GM23248 (cell line): ENCODE data around the gene RALGDS. TPM values are rescaled to one million over a fixed set of nuclear protein-coding genes. Genes with fewer than 3 reads are reported as not detected.
"Not testable (repeated sequence)": the region's sequence is repeated elsewhere in the genome, so short reads cannot be mapped to it uniquely, and the experiment has no call there.

Experiments
- DNase-seq: peaks from one replicate; pipeline ENCODE4 v3.0.0-alpha.2; 2015
- H2AFZ ChIP-seq: fragments of 200-600 bp; sonication (generic); 2 replicates; pipeline ENCODE4 v1.6.1; 2016; ENCODE audit warnings: antibody characterized with exemption
- H3F3A ChIP-seq: fragments of 200-600 bp; sonication (generic); 2 replicates; pipeline ENCODE4 v1.6.1; 2016; ENCODE audit warnings: mild to moderate bottlenecking, antibody characterized with exemption, mixed run types; ENCODE audit not compliant: insufficient read depth
- H3K27ac ChIP-seq: fragments of 200-600 bp; sonication (generic); 2 replicates; pipeline ENCODE4 v1.5.1; 2016; ENCODE audit warnings: mild to moderate bottlenecking
- H3K27me3 ChIP-seq: fragments of 200-600 bp; sonication (generic); replicated peaks from 2 replicates; pipeline ENCODE4 v1.6.1; 2016; ENCODE audit warnings: mild to moderate bottlenecking; ENCODE audit not compliant: insufficient read depth
- H3K36me3 ChIP-seq: fragments of 200-600 bp; sonication (generic); 2 replicates; pipeline ENCODE4 v1.6.1; 2016; ENCODE audit warnings: low read depth, mild to moderate bottlenecking
- H3K4me1 ChIP-seq: fragments of 200-600 bp; sonication (generic); 2 replicates; pipeline ENCODE4 v1.6.1; 2016; ENCODE audit warnings: mild to moderate bottlenecking; ENCODE audit not compliant: insufficient read depth
- H3K4me2 ChIP-seq: fragments of 200-600 bp; sonication (generic); one replicate; pipeline ENCODE4 v1.6.1; 2016; ENCODE audit warnings: mild to moderate bottlenecking; ENCODE audit not compliant: unreplicated experiment
- H3K4me3 ChIP-seq: fragments of 200-600 bp; sonication (generic); 2 replicates; pipeline ENCODE4 v1.5.1; 2016; ENCODE audit warnings: mild to moderate bottlenecking
- H3K79me2 ChIP-seq: fragments of 200-600 bp; sonication (generic); 2 replicates; pipeline ENCODE4 v1.6.1; 2016; ENCODE audit warnings: mild to moderate bottlenecking; ENCODE audit not compliant: insufficient read depth
- H3K9ac ChIP-seq: fragments of 200-600 bp; sonication (generic); 2 replicates; pipeline ENCODE4 v1.6.1; 2016; ENCODE audit warnings: mild to moderate bottlenecking
- H3K9me2 ChIP-seq: fragments of 200-600 bp; sonication (generic); 2 replicates; pipeline ENCODE4 v1.6.1; 2016; ENCODE audit warnings: mixed run types, mild to moderate bottlenecking, moderate library complexity; ENCODE audit not compliant: insufficient read depth
- H3K9me3 ChIP-seq: fragments of 200-600 bp; sonication (generic); one replicate; pipeline ENCODE4 v1.6.1; 2017; ENCODE audit warnings: low read depth
- H4K20me1 ChIP-seq: fragments of 200-600 bp; sonication (generic); 2 replicates; pipeline ENCODE4 v1.6.0; 2016; ENCODE audit not compliant: insufficient read depth
- EZH2 ChIP-seq: fragments of 200-600 bp; sonication (generic); IDR thresholded peaks from 2 replicates; pipeline ENCODE4 v1.6.1; 2018; ENCODE audit warnings: antibody characterized with exemption, mild to moderate bottlenecking; ENCODE audit not compliant: insufficient read depth, poor library complexity, severe bottlenecking
- EZH2phosphoT487 ChIP-seq: fragments of 200-600 bp; sonication (generic); IDR thresholded peaks from 2 replicates; pipeline ENCODE4 v1.6.1; 2018; ENCODE audit warnings: antibody characterized with exemption, moderate library complexity, mild to moderate bottlenecking, low read depth; ENCODE audit not compliant: insufficient read depth
- WGBS, 2 experiments: methylation state at CpG; one replicate each; pipeline ENCODE4 v1.1.6; 2015 to 2017; ENCODE audit warnings: low lambda C conversion rate in 2 of 2, low coverage in 1 of 2; ENCODE audit errors: missing lambda C conversion rate in 2 of 2; 5-methylcytosine and 5-hydroxymethylcytosine counted together
- in situ Hi-C: fragments of 300-500 bp; cut with MboI; formaldehyde crosslinking; loops from 2 replicates; pipeline ENCODE4 v1.15.0; 2020
- polyA plus RNA-seq: library from polyadenylated mRNA; unstranded; fragments of >200 nt; fragmentation: Nextera tagmentation; extraction: Ambion mirVana; gene quantifications from 2 replicates; pipeline ENCODE4 v1.2.1, GENCODE V29; 2016
- total RNA-seq: library from RNA; depleted of rRNA; stranded (reverse); fragments of >200 nt; shearing (Covaris generic); gene quantifications from 2 replicates; pipeline ENCODE4 v1.2.3, GENCODE V29; 2014

The RALGDS gene
- total and polyA plus RNA-seq, 2 experiments from 2014 or later = 8.9 to 21.7 TPM

- no peak overlapping the region for H3K4me3 ChIP-seq
- no peaks in the 10 kb centered on the region for H3K27me3 ChIP-seq
- no peak for DNase-seq
- no peak overlapping the region for H3K27ac ChIP-seq
- in situ Hi-C loops = no loop called here
- no peaks in the 10 kb centered on the region for H3K36me3 ChIP-seq
- WGBS, 2 experiments = 30 to 34% methylated on average over 7 of the region's 7 CpGs
- H3K4me1 ChIP-seq = no peaks in the 10 kb centered on the region
- H3K9ac ChIP-seq = no peak overlapping the region
- no peaks in the 10 kb centered on the region for H3K79me2 ChIP-seq
- 0 out of 2 replicates have a peak, but pooled peaks cover 5% of the 10 kb centered on the region for H3F3A ChIP-seq
- H3K4me2 ChIP-seq = no peak overlapping the region
- TF ChIP-seq EZH2 (no peak), EZH2phosphoT487 (no peak)
- H2AFZ ChIP-seq = no peak overlapping the region
- H3K9me2 ChIP-seq = no peaks in the 10 kb centered on the region
- H4K20me1 ChIP-seq = no peaks in the 10 kb centered on the region
- H3K9me3 ChIP-seq = no peaks in the 10 kb centered on the region
These were observed 33.5 kb downstream of the RALGDS start for GRCh38 chr9:133087429-133088145.

DNA sequence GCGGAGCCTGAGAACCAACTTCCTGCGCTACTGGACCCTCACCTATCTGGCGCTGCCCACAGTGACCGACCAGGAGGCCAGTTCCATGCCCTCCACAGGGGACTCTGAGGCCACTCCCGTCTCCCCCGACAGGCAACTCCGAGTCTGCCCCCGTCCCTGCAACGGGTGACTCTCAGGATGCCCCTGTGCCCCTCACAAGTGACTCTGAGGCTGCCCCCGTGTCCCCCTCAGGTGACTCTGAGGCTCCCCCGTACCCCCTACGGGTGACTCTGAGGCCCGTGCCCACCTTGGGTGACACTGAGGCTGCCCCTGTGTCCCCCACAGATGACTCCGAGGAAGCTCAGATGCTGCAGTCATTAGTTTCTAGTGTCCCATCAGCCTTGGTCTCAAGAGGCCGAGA lies 34.1 kb downstream of the RALGDS start:
- Histone ChIP-seq H3K4me2 (no peak overlapping the region), H3K79me2 (no peaks in the 10 kb centered on the region), H3K27ac (no peak overlapping the region), H4K20me1 (no peaks in the 10 kb centered on the region), H2AFZ (no peak overlapping the region), H3K27me3 (no peaks in the 10 kb centered on the region), H3K4me1 (no peaks in the 10 kb centered on the region), H3K9me2 (no peaks in the 10 kb centered on the region), H3K36me3 (no peaks in the 10 kb centered on the region), H3K9me3 (no peaks in the 10 kb centered on the region), H3K9ac (no peak overlapping the region), H3K4me3 (no peak overlapping the region), H3F3A (0 out of 2 replicates have a peak, but pooled peaks cover 5% of the 10 kb centered on the region)
- in situ Hi-C loops = no loop called here
- no peak for DNase-seq
- TF ChIP-seq EZH2 (no peak), EZH2phosphoT487 (no peak)
- 64 to 65% methylated on average over 11 to 12 of the region's 15 CpGs for WGBS, 2 experiments

GRCh38 chr9:133086212-133086860 lies 34.7 kb downstream of the RALGDS start:
- H3F3A ChIP-seq, H3K36me3 ChIP-seq, H3K9me2 ChIP-seq, H3K9me3 ChIP-seq, H3K4me3 ChIP-seq, H3K4me2 ChIP-seq, DNase-seq, H4K20me1 ChIP-seq, H3K27me3 ChIP-seq, in situ Hi-C loops, H2AFZ ChIP-seq, H3K27ac ChIP-seq, H3K9ac ChIP-seq, H3K4me1 ChIP-seq, H3K79me2 ChIP-seq: not testable (repeated sequence)
- 62 to 63% methylated on average over 11 to 14 of the region's 17 CpGs for WGBS, 2 experiments

GRCh38 chr9:133083688-133084087 lies 37.4 kb downstream of the RALGDS start:
- H2AFZ ChIP-seq, H3K4me2 ChIP-seq, H3K9me2 ChIP-seq, H3K9ac ChIP-seq, in situ Hi-C loops, H4K20me1 ChIP-seq, H3F3A ChIP-seq, H3K27me3 ChIP-seq, H3K36me3 ChIP-seq, H3K79me2 ChIP-seq, H3K27ac ChIP-seq, H3K4me3 ChIP-seq, H3K9me3 ChIP-seq, DNase-seq, H3K4me1 ChIP-seq: not testable (repeated sequence)
- WGBS, 2 experiments = 52 to 64% methylated on average over 3 to 8 of the region's 9 CpGs

DNA sequence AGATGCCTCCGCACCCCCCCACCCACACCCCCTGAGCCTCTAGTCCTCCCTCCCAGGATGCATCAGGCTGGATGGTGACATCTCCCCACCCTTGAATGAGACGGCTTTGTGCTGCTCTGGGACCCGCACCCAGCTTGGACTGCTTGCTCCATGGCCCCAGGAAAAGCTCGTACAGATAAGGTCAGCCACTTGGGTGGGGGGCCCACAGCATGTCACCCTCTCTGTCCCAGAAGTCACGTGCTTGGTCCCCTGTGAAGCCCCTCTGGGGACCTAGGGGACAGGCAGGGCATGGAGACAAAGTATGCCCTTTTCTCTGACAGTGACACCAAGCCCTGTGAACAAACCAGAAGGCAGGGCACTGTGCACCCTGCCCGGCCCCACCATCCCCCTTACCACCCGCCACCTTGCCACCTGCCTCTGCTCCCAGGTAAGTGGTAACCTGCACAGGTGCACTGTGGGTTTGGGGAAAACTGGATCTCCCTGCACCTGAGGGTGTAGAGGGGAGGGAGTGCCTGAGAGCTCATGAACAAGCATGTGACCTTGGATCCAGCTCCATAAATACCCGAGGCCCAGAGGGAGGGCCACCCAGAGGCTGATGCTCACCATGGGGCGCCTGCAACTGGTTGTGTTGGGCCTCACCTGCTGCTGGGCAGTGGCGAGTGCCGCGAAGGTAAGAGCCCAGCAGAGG lies 38.9 kb downstream of the RALGDS start:
- H3K9me3 ChIP-seq, H3K4me3 ChIP-seq, H3K36me3 ChIP-seq, H3K27me3 ChIP-seq, H3K9me2 ChIP-seq, H3K4me1 ChIP-seq, H3K9ac ChIP-seq, H3K79me2 ChIP-seq, DNase-seq, H3K4me2 ChIP-seq, H2AFZ ChIP-seq, H3F3A ChIP-seq, in situ Hi-C loops, H3K27ac ChIP-seq, H4K20me1 ChIP-seq: not testable (repeated sequence)
- 61 to 74% methylated on average over 4 to 5 of the region's 12 CpGs for WGBS, 2 experiments

- H3K27me3 ChIP-seq, H3K36me3 ChIP-seq, H3K9ac ChIP-seq, H2AFZ ChIP-seq, H3K79me2 ChIP-seq, H3K4me1 ChIP-seq, H3K4me3 ChIP-seq, H3K27ac ChIP-seq, H3K9me3 ChIP-seq, H4K20me1 ChIP-seq, H3K9me2 ChIP-seq, DNase-seq, H3K4me2 ChIP-seq, in situ Hi-C loops: not testable (repeated sequence)
- WGBS, 2 experiments = 91 to 95% methylated on average over 7 to 10 of the region's 18 CpGs
- peaks cover 11% of the 10 kb centered on the region for H3F3A ChIP-seq
These were observed 40.0 kb downstream of the RALGDS start for GRCh38 chr9:133080786-133081779.
